HG02943 (cell line): Measurements from ENCODE around the gene R3HDM4.

Source experiments
- ATAC-seq: cut with Tn5 transposase; IDR thresholded peaks from one replicate; pipeline ENCODE4 v1.9.1; 2021; ENCODE audit warnings: mild to moderate bottlenecking, low read depth, moderate library complexity; ENCODE audit not compliant: unreplicated experiment

Gene R3HDM4

DNA sequence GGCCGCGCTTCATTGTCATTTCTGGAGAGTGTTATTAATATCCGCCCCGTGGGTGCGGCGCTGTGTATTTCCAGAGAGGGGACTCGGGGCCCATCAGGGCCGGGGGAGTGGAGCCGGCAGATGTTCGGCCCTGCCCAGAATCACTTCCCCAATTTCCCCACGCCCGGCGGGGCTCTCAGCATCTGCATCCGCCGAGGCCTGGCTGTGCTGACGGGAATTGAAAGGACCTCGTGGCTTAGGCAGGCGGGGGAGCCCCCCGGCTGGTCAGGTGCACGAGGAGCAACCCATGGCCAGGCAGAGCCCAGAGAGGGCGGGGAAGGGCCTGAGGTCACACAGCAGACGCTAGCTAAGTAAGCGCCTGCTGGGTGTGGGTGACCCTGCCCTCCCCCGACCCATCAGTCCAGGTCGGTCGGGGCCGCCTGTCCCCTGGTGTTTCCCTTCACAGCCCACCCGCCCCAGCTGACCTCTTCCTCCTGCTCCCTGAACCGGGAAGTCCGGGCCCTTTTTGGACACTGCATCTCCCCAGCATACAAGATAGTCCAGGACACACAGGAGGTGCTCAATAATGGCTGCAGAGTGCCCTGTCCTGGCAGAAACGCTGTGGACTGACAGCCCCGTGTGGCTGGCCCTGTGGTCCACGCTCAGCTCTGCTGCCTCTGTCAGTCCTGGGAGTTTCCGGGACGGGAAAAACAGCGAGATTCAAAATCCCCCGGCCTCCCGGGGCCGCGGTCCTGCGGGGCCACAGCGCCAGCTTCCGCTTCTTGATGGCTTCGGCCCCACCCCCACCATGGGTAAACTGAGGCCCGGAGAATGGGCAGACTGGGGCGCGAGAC is 34.9 kb upstream of the R3HDM4 start:
- peak; percentile 58 for ATAC-seq

DNA sequence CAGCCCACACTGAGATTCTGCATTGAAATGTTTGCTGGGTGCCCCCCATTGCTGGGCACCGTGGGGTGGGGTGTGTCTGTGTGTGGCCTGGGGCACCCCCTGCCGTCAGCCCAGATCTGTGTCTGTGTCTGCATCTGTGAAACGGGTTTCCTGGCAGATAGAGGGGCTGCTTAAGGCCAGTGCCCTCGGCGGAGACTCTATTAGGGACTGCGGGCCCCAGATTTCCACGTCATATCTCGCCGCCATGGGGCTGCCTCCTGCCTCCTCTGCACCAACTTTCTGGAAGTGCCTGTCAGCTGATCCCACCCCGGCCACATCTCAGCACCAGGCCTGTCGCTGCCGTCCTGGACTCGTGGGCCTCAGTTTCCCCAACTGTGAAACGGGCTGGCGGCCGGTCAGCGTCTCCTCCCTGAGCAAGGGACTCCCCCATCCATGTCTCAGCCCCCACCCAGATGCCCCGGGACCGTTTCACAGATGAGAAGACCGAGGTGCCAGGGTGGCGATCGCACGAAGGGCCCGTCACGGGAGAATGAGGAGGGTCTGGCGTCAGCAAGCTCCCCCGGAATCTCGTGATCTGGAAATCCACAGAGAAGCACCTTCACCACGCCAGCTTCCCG is 34.2 kb upstream of the R3HDM4 start:
- ATAC-seq, result no peak

DNA sequence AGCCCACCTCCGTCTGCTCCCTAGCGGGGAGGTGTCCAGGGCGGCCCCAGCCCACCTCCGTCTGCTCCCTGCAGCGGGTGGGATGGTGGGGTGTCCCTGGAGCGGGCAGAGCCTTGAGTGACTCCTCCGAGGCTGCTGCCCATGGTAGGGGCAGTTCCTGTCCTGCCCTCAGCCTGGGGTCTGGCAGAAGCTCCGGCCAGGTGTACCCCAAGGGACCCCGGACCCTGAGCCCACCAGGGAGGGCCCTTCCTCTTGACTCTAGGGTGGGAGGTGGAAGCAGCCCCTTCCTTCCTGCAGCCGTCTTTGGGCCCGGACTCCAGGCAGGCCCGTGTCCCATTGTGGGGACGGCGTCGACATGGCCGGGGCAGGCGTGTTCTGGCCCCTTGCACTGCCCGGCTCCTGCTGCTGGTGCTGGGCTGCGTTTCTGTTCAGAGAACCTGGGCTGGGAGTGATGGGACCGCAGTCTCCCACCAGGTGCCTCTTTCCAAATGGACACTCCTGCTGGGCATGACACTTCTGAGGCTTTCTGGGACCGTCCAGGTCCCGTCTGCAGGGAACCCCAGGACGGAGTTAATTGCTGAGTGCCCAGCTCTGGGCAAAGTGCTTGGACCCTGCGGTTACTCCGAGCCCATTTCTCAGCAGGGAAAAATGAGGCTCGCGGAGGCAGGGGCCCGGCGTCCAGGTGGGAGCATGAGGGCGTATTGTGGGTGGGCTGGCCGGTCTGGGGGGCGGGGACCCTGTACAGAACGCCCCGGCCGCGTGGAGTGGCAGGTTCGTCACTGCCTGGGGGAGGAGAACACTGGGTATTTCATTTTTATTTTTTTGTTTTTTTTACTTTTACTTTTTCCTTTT is 32.6 kb upstream of the R3HDM4 start:
- ATAC-seq, result no peak

DNA sequence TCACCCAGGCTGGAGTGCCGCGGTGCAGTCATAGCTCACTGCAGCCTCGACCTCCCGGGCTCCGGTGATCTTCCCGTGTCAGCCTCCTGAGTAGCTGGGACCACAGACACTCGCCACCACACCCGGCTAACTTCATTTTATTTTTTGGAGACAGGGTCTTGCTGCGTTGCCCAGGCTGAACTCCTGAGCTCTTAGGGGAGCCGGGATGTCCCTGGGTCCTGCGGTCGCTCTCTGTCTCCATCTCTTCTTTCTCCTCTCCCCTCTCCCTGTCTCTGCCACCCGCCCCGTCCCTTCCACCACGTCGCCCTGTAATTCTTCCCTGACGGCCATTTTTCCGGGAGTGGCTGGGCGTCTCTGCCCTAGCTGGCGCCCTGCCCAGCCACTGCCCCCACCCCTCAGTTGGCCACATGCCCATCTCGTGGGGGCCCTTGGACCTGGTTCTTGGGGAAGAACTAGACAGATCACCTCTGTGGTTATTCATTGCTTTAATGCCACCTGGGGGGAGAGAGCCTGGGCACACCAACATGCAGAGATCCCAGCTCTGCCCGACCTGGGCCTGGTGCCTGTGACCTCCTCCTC is 31.7 kb upstream of the R3HDM4 start:
- no peak for ATAC-seq

DNA sequence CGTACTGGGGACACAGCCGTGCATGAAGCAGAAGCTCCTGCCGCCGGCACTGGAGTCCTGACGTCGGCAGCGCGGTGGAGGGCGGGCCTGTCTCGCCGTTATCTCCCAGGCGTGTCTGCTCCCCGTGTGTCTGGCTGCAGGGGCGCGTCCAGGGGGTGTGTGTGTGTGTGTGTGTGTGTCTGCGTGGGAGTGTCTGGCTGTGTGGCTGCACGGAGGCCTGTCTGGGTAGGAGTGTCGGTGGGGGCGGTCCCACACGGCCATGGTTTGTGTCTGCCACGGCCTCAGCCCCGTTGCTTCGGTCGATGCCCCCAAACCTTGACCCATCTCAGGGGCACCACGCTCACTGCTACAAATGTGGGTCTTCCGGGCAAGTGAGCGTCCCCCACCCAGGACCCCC is 31.1 kb upstream of the R3HDM4 start:
- no peak for ATAC-seq

DNA sequence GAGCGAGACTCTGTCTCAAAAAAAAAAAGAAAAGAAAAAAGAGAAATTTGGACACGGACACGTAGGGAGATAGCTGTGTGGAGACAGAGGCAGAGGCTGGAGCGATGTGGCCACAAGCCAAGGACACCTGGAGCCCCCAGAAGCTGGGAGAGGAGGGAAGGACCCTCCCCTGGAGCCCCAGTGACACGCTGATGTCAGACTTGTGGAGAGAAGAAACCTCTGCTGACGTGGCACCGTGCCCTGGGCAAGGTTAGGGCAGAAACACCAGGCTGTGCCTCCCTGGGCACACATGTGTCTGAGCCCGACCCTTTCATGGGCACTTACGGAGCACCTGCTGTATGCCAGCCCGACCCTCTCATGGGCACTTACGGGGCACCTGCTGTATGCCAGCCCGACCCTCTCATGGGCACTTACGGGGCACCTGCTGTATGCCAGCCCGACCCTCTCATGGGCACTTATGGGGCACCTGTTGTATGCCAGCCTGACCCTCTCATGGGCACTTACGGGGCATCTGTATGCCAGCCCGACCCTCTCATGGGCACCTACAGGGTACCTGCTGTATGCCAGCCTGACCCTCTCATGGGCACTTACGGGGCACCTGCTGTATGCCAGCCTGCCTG is 30.6 kb upstream of the R3HDM4 start:
- no peak for ATAC-seq

DNA sequence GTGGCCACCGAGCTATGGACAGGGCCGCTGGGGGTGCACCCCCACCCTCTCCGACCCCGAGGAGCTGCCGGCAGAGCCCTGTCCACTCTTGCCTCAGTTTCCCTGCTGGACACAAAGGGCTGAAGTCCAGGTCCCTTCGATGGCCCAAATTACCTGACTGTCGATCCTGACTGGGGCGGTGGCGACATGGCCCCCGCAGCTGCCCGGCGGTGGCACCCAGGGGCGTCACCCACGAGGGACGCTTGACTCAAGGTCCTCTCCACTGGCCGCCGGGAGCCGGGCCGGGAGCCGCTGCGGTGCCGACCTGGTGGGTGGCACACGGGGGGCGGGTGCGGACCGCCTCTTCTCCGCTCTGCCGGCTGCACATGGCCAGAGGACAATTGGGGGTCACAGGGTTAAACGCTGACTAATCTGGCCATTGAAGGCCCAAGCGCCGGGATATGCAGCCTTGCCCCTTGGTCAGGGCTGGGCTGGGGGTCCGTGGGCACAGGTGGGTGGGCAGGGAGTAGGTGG is 29.2 kb upstream of the R3HDM4 start:
- ATAC-seq, result no peak

DNA sequence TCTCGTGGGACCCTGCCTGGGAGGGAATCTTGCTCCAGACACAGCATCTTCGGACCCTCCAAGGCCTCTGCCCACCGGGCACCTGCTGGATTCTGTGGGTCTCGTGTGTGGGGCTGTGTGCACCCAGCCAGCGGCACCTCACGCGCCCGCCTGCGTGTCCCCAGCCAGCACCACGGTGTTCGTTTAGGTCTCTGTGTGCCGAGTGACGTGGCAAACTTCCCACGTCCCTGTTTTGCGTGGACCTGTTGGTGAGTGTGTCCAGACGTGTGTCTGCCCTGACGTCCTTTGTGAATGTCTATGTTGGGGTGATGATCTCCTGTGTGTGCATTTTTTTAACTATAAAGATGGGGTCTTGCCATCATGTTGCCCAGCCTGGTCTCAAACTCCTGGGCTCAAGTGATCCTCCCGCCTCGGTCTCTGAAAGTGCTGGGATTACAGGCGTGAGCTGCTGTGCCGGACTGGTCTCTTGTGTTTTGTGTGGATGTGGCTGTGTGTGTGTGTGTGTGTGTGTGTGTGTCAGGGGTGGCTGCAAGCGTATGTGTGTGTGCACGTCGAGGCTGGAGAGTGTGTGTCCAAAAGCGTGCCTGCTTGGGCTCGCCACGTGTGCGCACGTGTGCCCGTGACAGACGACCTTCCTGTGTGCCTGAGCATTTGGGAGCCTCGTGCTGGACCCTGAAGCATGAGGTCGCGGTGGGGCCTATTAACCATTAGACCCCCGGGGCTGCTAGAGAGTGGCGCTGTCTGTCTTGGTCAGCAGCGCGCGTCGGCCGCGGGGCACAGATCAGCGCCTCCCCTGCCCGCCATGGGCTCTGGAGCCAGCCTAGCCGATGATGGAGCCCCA is 28.5 kb upstream of the R3HDM4 start:
- ATAC-seq, result no peak

DNA sequence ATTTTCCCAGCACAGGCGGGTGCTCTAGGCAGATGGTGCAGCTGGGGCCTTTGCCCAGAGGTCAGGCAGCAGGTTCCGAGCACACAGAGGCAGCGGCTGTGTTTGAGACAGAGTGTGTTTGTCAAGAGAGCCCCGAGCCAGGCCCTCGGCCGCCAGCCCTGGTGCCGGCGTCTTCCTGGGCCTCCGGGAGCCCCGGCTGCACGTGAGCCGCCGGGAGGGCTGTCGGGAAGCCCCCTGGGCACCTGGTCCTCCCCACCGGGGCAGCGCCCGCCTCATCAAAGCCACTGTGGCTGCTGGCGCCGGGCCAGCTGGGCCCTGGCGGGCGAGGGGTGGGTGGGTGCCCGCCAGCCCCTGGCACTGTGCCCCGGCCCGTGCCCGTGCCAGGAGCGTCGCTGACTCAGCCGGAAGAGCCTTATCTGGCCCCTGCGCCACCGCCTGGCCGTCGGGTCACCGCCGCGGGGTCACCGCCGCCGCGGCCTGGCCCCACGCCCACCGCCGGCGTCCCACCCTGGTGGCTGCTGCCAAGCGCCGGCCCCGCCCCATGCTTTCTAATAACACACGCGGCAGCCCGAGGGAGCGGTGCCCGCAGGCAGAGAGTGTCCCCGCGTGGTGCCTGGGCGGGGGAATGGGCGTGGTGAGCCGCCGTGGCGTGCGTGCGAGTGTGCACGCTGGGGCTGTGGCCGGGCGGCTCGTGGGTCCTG is 27.7 kb upstream of the R3HDM4 start:
- ATAC-seq, result no peak

DNA sequence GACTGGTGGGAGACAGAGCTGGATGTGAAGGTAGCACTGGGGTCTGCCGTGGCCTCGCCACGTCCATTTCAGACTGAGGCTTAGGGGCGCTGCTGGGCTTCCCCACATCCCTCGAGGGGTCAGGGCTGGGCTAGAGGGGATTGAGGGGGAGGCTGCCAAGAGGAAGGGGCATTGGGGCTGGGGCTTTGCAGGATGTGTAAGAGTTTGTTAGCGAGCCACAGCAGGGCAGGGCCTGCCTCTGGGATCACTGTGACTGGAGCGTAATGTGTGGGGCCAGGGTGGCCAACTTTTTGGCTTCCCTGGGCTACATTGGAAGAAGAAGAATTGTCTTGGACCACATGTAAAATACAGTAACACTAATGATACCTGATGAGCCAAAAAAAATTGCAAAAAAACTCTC is 26.9 kb upstream of the R3HDM4 start:
- no peak for ATAC-seq

DNA sequence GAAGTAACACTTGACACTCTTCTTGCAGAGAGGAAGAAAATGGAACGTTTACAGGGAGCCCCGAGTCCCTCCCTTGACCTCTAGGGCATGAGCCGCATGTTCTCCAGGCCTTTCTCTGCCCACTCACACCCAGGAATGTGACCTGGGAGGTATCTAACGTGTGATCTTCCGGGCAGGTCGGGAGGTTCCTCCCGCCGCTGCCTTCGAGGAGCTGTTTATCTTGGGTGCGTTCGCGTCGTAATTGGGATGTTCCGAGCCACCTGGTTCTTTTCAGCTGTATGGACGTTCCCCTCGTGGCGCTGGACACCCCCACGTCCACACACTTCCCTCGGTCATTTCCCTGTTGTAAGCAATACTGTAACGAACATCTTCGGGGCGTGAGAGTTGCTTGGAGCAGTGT is 26.4 kb upstream of the R3HDM4 start:
- no peak for ATAC-seq

DNA sequence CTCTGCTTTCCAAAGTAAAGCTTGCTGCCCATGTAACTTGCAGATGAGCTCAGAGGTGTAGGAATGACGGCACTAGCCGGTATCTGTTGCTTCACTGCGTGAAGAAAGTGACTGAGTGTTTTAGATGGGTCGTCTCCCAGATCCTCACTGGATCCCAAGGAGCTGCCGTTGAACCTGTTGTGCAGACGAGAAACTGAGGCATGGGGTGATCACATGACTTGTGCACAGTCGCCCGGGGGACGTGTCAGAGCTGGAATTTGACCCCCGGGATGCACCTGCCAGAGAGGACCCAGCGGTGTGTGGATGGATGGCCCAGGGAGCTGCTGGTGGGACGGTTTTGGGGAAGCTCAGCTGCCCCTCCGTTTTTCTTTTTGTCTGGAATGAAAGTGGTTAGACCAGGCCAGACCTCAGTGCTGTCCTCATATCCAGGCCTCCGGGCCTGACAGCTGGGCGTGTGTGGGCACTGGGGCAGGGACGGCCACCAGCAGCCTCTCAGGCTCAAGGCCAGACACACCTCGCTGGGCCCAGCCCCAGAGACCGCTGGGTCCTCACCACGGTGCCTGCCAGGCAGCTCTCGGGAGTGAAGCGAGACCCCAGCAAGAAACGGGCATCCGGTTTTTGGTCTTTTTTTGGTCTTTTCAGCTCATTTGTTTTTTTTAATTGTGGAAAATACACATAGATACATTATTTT is 25.4 kb upstream of the R3HDM4 start:
- ATAC-seq, result no peak

DNA sequence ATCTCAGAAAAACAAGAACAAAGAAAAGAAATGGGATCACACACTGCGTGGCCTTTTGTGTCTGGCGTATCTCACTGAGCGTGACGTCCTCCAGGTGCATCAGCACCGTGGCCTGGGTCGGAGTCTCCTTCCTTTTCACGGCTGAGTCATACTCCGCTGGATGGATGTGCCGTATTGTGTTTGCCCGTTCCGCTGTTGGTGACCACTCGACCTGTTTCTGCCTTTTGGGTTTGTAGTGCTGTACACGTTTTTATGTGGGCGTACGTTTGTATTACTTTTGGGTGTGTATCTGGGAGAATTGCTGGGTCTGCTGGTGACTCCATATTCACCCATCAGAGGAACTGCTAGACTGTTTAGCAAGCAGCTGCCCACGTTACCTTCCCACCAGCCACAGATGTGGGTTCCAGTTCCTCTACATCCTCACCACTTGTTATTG is 24.3 kb upstream of the R3HDM4 start:
- no peak for ATAC-seq

DNA sequence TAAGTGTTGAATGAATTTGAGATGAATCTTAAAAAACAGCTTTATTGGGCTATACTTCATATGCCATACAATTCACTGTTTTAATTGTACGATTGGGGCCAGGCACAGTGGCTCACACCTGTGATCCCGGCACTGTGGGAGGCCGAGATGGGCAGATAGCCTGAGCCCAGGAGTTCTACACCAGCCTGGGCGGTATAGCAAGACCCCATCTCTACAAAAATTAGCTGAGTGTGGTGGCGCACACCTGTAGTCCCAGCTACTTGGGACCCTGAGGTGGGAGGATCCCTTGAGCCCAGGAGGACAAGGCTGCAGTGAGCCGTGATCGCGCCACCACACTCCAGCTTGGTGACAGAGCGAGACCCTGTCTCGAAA is 23.1 kb upstream of the R3HDM4 start:
- no peak for ATAC-seq

DNA sequence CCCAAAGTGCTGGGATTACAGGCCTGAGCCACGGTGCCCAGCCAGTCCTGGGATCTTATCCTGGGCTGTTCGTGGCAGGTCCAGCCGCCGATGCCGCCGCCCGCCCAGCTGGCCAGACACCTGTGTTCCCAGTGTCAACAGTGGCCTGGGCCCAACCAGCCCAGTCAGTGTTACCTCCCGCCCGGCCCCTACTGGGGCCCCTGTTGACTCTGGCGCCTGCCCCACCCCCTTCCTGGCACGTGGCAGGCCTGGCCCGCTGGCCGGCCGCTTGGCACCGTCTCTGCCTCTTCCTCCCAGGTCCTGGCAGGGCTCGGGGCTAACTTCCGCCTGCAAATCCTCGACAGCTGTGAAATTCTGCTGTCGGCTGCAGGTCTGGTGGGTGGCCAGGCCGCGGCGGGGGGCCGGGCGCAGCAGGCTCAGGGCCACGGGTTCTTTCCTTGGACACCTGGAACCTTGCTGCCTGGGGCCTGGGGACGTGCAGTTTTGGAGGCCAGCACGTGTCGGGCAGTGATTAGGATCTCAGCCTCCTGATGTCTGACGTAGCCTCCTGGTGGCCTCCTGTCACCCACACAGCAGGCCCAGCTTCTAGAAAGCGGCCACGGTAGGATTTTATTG is 22.0 kb upstream of the R3HDM4 start:
- no peak for ATAC-seq

DNA sequence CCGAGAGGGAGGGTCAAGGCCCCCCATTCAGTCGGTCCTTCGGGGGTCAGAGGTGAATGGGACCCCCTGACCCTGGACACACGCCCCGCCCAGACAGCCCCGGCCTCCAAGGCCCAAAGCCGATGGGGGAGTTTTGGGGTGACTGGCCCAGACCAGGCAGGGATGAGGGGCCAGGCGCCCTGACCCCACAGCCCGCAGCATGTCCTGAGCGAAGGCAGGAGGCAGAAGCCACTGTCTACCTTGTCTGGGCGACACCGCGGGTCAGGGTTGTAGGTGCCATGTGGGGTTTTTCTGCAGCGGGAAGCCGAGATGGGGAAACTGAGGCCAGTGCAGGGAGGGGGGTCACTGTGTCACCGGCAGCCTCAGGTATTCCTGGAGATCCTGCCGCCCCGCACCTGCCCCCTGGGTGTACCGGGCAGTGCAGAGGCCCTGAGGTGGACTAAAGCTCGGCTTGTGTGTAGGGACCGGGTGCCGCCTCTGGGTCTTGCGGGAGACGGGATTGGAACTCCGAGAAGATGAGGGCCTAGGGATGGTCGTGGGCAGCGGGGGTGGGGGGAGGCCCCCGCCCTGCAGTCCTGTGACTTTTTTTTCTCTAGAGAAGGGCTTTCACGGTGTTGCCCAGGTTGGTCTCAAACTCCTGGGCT is 21.3 kb upstream of the R3HDM4 start:
- ATAC-seq, result no peak

DNA sequence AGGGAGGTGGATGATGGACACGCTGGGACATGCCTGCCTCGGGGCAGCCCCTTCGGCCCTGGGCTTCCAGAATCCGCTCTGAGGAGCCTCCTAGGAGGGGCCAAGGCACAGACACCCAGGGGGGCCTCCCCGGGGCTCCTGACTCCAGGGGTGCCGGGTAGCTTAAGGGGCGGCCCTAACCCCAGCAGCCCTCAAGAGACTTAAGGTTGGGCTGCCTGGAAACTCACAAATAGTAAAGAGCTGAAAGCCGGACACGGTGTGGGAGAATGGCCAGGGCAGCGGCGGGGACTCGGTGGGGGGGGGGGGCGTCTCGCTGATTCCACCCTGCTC is 20.5 kb upstream of the R3HDM4 start:
- ATAC-seq, result no peak
